Left lung (tissue), 10 donors: ENCODE measurements around the gene IDUA. TPM values are rescaled to one million over a fixed set of nuclear protein-coding genes. Genes with fewer than 3 reads are reported as not detected.
"Not testable (repeated sequence)": the region's sequence is repeated elsewhere in the genome, so short reads cannot be mapped to it uniquely, and the experiment has no call there.

Experiments used
- ATAC-seq: fragments of 200-7000 bp; cut with Tn5 transposase; one replicate; pipeline ENCODE4 v1.9.1; 2020; ENCODE audit warnings: moderate library complexity
- DNase-seq, 4 donors: peaks; one replicate each; pipeline ENCODE4 v3.0.0-alpha.2; 2013 to 2020
- H3K27ac ChIP-seq, 2 donors: fragments of 200-600 bp; sonication (generic) in 1 of 2; one replicate each; pipeline versions ENCODE4 v1.5.0 to v1.8.0; 2020 to 2021
- H3K27me3 ChIP-seq, 2 donors: fragments of 200-600 bp; sonication (generic) in 1 of 2; one replicate each; pipeline versions ENCODE4 v1.5.0 to v1.8.0; 2020 to 2021
- H3K36me3 ChIP-seq, 2 donors: fragments of 200-600 bp; sonication (generic) in 1 of 2; one replicate each; pipeline versions ENCODE4 v1.5.0 to v1.8.0; 2020 to 2021
- H3K4me1 ChIP-seq, 2 donors: fragments of 200-600 bp; one replicate each; pipeline ENCODE4 v1.8.0; 2021
- H3K4me3 ChIP-seq, 2 donors: fragments of 200-600 bp; sonication (generic) in 1 of 2; one replicate each; pipeline versions ENCODE4 v1.5.0 to v1.8.0; 2020 to 2021; ENCODE audit warnings: mild to moderate bottlenecking in 1 of 2
- H3K9me3 ChIP-seq, 2 donors: fragments of 200-600 bp; sonication (generic) in 1 of 2; one replicate each; pipeline versions ENCODE4 v1.5.0 to v1.8.0; 2020 to 2021
- intact Hi-C, 2 donors: fragments of 100-400 bp; cut with DNase I; formaldehyde crosslinking; loops; one replicate each; pipeline versions ENCODE4 v1.11.2 to v1.14.2; 2022
- polyA plus RNA-seq, 6 donors: library from polyadenylated mRNA; unstranded; fragments of 120-200 nt; gene quantifications; one replicate each; pipeline ENCODE4 v1.2.1, GENCODE V29; 2013; ENCODE audit not compliant: insufficient read length in 6 of 6
- total RNA-seq, 2 donors: library from RNA; stranded (reverse); fragmentation: NEBNext Ultra II Directional; extraction: Animal tissue kit (Norgen Biotek cat#: 25700); gene quantifications; one replicate each; pipeline ENCODE4 v1.2.1, GENCODE V29; 2021
- TF ChIP-seq, protein P1 (sequence below), 2 donors: fragments of 200-600 bp; sonication (generic) in 1 of 2; IDR thresholded peaks; one replicate each; pipeline versions ENCODE4 v1.5.0 to v1.8.0; 2021; ENCODE audit warnings: antibody characterized with exemption in 2 of 2
- donor health status: DM: no; HTN: yes; CAD: no.
- donor health status: DM: no; HTN: no; CAD: no.

The IDUA gene
- total and polyA plus RNA-seq, 8 donors = 10.1 to 46.8 (median 19.1) TPM

DNA sequence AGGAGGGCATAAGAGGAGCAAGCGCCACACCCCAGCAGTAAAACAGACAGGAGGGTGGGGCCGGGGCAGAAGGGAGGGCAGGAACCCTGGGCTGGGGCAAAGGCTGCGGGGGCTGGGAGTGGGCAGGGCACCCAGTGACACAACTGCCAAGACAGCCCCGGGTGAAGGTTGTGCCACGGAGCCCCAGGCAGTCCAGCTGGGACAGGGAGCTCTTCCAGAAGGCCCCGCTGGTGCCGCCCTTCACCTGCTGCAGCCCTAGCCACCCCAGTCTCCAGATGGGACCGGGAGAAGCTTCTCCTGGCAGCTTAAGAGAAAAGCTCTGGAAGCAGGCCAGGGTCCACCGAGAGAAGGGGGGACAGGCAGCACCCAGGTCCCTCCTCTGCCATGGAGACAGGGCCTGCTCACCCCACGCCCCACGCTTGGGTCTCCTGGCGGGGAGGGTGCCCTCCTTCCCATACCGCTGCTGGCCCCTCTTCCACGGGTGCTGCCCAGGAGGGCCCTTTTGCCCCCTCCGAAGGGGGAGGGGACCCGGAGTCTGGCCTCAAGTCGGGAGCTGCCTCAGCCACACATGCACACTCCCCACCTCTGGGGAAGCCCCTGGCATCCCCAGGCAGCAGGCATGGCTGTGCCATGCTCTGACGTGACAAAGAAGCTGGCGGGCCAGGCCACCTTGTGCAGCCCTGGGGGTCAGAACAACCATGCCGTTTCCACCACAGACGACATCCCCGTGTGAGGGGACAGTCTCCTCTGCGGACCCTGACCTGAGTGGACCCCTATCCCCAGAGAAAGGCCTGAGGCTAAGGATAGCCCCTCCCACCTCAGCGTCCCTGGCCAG lies 15.0 kb upstream of the IDUA start:
- H3K27ac ChIP-seq = no peak overlapping the region
- TF ChIP-seq, protein P1, sequence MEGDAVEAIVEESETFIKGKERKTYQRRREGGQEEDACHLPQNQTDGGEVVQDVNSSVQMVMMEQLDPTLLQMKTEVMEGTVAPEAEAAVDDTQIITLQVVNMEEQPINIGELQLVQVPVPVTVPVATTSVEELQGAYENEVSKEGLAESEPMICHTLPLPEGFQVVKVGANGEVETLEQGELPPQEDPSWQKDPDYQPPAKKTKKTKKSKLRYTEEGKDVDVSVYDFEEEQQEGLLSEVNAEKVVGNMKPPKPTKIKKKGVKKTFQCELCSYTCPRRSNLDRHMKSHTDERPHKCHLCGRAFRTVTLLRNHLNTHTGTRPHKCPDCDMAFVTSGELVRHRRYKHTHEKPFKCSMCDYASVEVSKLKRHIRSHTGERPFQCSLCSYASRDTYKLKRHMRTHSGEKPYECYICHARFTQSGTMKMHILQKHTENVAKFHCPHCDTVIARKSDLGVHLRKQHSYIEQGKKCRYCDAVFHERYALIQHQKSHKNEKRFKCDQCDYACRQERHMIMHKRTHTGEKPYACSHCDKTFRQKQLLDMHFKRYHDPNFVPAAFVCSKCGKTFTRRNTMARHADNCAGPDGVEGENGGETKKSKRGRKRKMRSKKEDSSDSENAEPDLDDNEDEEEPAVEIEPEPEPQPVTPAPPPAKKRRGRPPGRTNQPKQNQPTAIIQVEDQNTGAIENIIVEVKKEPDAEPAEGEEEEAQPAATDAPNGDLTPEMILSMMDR (IDR thresholded peaks at IDR 0.05) = no peak
- peaks cover 0 to 5% of the 10 kb centered on the region in 2 donors for H3K27me3 ChIP-seq
- H3K4me1 ChIP-seq = peaks cover 12 to 29% of the 10 kb centered on the region in 2 donors
- H3K4me3 ChIP-seq = peak overlapping the region; percentile 65 to 71
- peaks cover 0 to 9% of the 10 kb centered on the region in 2 donors for H3K36me3 ChIP-seq
- no peaks in the 10 kb centered on the region for H3K9me3 ChIP-seq
- DNase-seq (peak in 1 of 4 donors; percentile 72), ATAC-seq (no peak)
- intact Hi-C loops = no loop called here

DNA sequence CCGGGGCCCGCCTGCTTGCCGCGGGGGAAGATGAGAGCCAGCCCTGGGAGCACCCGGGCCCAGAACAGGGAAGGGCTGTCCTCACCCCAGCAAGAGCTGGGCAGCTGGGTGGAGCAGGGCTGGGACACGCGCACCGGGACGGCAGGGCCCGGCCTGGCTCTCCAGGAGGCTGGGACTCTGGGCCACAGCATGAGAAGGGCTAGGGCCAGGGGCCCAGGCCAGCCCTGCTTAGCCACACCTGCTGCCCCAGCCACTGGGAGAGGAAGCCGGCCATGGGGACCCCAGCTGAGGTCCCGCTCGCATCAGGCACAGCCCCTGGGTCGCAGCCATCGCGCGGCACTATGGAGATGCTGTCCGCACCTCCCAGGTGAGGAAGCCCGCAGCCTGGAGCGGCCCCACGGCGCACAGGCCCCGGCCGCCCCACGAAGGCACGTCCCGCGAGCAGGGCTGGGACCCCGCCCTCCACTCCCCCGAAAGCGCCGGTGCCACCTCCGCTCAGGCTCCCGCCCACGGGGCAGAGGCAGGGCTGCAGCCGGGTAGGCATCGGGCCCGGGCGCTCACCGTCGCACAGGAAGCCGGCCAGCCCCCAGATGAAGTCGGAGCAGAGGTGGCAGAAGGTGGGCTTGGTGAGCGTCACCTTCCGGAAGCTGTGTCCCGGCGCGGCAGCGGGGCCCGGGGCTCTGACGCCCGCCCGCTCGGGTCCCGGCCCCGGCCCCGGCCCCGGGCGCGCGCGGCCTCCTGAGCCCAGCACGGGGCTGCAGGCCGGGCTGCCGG lies 14.0 kb upstream of the IDUA start:
- H3K4me1 ChIP-seq = peaks cover 12 to 29% of the 10 kb centered on the region in 2 donors
- TF ChIP-seq, protein P1 (IDR thresholded peaks at IDR 0.05) = no peak
- H3K4me3 ChIP-seq = peak overlapping the region; percentile 65 to 71
- ATAC-seq = peak; percentile 36
- H3K36me3 ChIP-seq = no peaks in the 10 kb centered on the region
- H3K27me3 ChIP-seq = peaks cover 0 to 2% of the 10 kb centered on the region in 2 donors
- peak in 2 of 4 donors; percentile 53 to 88 for DNase-seq
- intact Hi-C loops = no loop called here
- no peak overlapping the region for H3K27ac ChIP-seq
- H3K9me3 ChIP-seq = no peaks in the 10 kb centered on the region

DNA sequence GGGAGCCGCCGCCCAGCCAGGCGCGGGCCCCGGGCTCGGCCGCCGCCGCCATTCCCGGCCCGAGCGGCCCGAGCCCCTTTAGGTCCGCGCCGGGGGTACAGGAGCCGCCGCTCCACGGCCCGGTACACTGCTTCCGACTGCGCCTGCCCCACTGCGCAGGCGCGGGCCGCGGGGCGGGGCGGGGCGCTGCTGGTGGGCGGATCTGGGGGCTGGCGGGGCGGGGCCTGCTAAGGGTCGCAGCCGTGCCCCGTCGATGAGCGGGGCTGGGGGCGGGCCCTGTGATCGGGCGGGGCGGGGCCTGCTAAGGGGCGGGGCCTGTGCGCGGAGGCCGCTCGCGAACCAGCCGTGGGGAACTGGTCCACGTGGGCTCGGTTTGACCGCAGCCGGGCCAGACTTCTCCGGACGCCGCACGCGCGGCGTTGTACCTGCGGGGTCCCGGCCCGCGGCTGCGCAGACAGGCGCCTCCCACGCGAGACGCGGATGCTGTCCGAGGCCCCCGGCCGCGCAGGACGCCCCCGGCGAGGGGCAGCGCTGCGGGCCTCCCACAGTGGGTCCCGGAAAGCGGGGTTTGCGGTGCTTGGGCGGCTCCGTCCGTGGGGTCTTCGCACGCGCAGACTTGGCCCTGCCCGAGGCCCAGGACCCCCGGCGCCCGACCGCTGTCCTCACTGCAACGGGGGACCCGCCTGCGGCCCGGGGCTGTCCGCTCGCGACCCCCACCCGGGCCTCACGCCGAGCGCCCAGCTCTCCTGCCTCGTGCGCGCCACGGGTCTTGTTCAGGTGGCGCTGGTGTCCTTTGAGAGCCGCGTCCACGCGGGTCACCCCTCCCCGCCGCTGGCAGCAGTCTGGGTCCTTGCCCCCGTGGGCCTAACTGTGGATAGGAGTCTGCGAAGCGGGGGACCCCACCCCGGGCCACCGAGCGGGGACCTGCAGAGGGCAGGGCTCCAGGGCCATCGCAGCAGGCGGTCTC lies 13.1 kb upstream of the IDUA start, which contains the start of gene DGKQ:
TSS of gene DGKQ (minus strand) at position 139 of the 967 bp plus-strand sequence. CDS start at position 52, 87 bp downstream.
- peak within 1 kb of the TSS; percentile 65 to 71 for H3K4me3 ChIP-seq
- ATAC-seq (peak; percentile 98), DNase-seq (peak in 3 of 4 donors; percentile 86 to 97 (median 90))
- intact Hi-C loops = no loop called here
- no peak within 1 kb of the TSS for H3K27ac ChIP-seq
- TF ChIP-seq, protein P1 (IDR thresholded peaks at IDR 0.05) = no peak
- H3K27me3 ChIP-seq = no peaks in the 10 kb centered on the region
- no peaks in the 10 kb centered on the region for H3K36me3 ChIP-seq
- peaks cover 12 to 36% of the 10 kb centered on the region in 2 donors for H3K4me1 ChIP-seq
- no peaks in the 10 kb centered on the region for H3K9me3 ChIP-seq

DNA sequence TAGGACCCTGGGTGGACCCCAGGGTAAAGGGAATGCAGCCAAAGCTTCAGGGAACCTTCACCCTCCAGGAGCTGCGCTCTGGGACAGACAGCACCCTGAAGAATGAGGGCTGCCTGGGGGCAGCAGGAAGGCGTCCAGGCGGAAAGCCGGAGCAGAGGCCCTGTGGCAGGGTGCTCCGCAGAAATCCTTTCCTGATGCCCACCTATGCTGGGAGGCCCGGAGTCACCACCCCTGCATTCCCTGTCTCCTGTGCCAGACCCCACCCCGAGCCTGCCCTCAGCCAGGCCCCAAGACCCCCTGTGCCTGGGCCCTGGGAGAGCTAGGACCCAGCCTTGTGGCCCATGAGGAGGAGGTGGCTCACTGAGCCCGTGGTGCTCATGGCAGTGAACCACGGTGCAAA lies 12.2 kb upstream of the IDUA start:
- no peak overlapping the region for H3K4me3 ChIP-seq
- TF ChIP-seq, protein P1 (IDR thresholded peaks at IDR 0.05) = no peak
- H3K36me3 ChIP-seq = no peaks in the 10 kb centered on the region
- H3K4me1 ChIP-seq = peaks cover 12 to 46% of the 10 kb centered on the region in 2 donors
- no peak overlapping the region for H3K27ac ChIP-seq
- H3K27me3 ChIP-seq = no peaks in the 10 kb centered on the region
- peak in 1 of 4 donors; percentile 60 for DNase-seq
- no peaks in the 10 kb centered on the region for H3K9me3 ChIP-seq
- ATAC-seq = no peak
- intact Hi-C loops = no loop called here

DNA sequence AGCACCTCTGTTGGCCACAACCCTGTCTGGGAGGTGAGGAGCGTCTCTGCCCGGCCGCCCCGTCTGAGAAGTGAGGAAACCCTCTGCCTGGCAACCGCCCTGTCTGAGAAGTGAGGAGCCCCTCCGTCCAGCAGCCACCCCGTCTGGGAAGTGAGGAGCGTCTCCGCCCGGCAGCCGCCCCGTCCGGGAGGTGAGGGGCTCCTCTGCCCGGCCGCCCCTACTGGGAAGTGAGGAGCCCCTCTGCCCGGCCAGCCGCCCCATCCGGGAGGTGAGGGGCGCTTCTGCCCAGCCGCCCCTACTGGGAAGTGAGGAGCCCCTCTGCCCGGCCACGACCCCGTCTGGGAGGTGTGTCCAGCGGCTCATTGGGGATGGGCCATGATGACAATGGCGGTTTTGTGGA lies 10.8 kb upstream of the IDUA start:
- peaks cover 12 to 45% of the 10 kb centered on the region in 2 donors for H3K4me1 ChIP-seq
- intact Hi-C loops, H3K27ac ChIP-seq, H3K9me3 ChIP-seq, H3K36me3 ChIP-seq, H3K4me3 ChIP-seq, H3K27me3 ChIP-seq, ATAC-seq: not testable (repeated sequence)
- DNase-seq = peak in 1 of 4 donors; percentile 46
